ENCODE measurements around the gene EDDM13.

Gene EDDM13

DNA sequence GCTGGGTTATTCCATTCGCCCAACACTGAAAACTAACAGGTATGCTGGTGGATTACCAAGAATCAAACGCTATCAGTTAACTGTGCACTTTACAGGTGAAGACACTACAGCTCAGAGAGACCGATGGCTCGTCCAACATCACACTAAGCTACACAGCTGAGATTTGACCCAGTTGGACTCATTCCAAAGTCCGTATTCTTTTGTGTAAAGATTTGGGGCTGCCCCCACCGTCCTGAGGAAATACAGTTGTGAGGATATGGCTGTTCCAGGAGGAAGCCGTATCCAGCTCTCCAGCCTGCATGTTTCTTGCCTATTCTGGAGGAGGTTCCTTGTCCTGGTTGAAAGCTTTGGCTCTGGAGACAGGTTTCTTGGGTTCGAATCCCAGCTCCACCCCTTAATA lies 37.9 kb downstream of the EDDM13 start:
- Histone ChIP-seq H3K79me2 (ENCODE audit: insufficient read depth, low read length) (0 out of 2 replicates have a peak, but pooled peaks cover 7% of the 10 kb centered on the region), H2AFZ (ENCODE audit: low read length) (no peak overlapping the region), H4K20me1 (ENCODE audit: insufficient read depth, low read length, poor library complexity, severe bottlenecking) (no peaks in the 10 kb centered on the region), H3K4me3 (ENCODE audit: low read length, poor library complexity, severe bottlenecking) (no peak overlapping the region), H3K9ac (ENCODE audit: low read depth, low read length, poor library complexity, severe bottlenecking) (no peak overlapping the region), H3K9me3 (ENCODE audit: insufficient read depth, low read depth, low read length) (no peaks in the 10 kb centered on the region), H3K27me3 (ENCODE audit: insufficient read depth, low read length, poor library complexity, severe bottlenecking) (no peaks in the 10 kb centered on the region), H3K36me3 (ENCODE audit: insufficient read depth, low read length) (no peaks in the 10 kb centered on the region), H3F3A (ENCODE audit: low read depth) (no peaks in the 10 kb centered on the region), H3K4me2 (ENCODE audit: low read depth, low read length, poor library complexity, severe bottlenecking) (no peak overlapping the region), H3K9me2 (replicated peaks; ENCODE audit: low read depth, low read length) (no peaks in the 10 kb centered on the region), H3K4me1 (ENCODE audit: insufficient read depth, low read length, poor library complexity, severe bottlenecking) (peaks cover 27% of the 10 kb centered on the region)
- no peak for TF ChIP-seq EZH2phosphoT487 (IDR thresholded peaks at IDR 0.05; ENCODE audit: borderline replicate concordance)
- TF ChIP-seq, protein P1, sequence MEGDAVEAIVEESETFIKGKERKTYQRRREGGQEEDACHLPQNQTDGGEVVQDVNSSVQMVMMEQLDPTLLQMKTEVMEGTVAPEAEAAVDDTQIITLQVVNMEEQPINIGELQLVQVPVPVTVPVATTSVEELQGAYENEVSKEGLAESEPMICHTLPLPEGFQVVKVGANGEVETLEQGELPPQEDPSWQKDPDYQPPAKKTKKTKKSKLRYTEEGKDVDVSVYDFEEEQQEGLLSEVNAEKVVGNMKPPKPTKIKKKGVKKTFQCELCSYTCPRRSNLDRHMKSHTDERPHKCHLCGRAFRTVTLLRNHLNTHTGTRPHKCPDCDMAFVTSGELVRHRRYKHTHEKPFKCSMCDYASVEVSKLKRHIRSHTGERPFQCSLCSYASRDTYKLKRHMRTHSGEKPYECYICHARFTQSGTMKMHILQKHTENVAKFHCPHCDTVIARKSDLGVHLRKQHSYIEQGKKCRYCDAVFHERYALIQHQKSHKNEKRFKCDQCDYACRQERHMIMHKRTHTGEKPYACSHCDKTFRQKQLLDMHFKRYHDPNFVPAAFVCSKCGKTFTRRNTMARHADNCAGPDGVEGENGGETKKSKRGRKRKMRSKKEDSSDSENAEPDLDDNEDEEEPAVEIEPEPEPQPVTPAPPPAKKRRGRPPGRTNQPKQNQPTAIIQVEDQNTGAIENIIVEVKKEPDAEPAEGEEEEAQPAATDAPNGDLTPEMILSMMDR (conservative IDR thresholded peaks at IDR 0.05; ENCODE audit: low read length): no peak

DNA sequence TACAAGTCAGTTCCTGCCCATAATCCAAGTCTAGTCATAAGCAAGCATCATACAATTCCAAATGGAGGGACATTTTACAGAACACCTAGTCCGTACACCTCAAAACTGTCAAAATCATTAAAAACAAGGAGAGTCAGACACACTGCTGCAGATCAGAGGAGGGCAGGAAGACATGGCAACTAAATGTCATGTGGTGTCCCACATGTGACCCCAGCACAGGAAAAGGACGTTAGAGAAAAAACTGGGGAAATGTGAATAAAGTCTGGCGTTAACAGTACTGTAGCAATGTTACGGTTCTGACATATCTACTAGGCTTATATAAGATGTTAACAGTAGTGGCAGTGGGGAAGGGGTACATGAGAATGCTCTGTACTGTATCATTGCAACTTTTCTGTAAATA lies 39.8 kb downstream of the EDDM13 start:
- TF ChIP-seq EZH2phosphoT487 (IDR thresholded peaks at IDR 0.05; ENCODE audit: borderline replicate concordance): no peak
- TF ChIP-seq, protein P1 (conservative IDR thresholded peaks at IDR 0.05; ENCODE audit: low read length): no peak
- Histone ChIP-seq H2AFZ (ENCODE audit: low read length) (peak overlapping the region; percentile 14; the same call in 1 of the 2 replicates), H3F3A (ENCODE audit: low read depth) (no peaks in the 10 kb centered on the region), H3K36me3 (ENCODE audit: insufficient read depth, low read length) (no peaks in the 10 kb centered on the region), H4K20me1 (ENCODE audit: insufficient read depth, low read length, poor library complexity, severe bottlenecking) (no peaks in the 10 kb centered on the region), H3K9ac (ENCODE audit: low read depth, low read length, poor library complexity, severe bottlenecking) (peak overlapping the region; percentile 80), H3K4me2 (ENCODE audit: low read depth, low read length, poor library complexity, severe bottlenecking) (peak overlapping the region; percentile 91), H3K4me1 (ENCODE audit: insufficient read depth, low read length, poor library complexity, severe bottlenecking) (peaks cover 29% of the 10 kb centered on the region), H3K79me2 (ENCODE audit: insufficient read depth, low read length) (0 out of 2 replicates have a peak, but pooled peaks cover 7% of the 10 kb centered on the region), H3K9me3 (ENCODE audit: insufficient read depth, low read depth, low read length) (no peaks in the 10 kb centered on the region), H3K4me3 (ENCODE audit: low read length, poor library complexity, severe bottlenecking) (peak overlapping the region; percentile 86), H3K27me3 (ENCODE audit: insufficient read depth, low read length, poor library complexity, severe bottlenecking) (no peaks in the 10 kb centered on the region), H3K9me2 (replicated peaks; ENCODE audit: low read depth, low read length) (no peaks in the 10 kb centered on the region)

DNA sequence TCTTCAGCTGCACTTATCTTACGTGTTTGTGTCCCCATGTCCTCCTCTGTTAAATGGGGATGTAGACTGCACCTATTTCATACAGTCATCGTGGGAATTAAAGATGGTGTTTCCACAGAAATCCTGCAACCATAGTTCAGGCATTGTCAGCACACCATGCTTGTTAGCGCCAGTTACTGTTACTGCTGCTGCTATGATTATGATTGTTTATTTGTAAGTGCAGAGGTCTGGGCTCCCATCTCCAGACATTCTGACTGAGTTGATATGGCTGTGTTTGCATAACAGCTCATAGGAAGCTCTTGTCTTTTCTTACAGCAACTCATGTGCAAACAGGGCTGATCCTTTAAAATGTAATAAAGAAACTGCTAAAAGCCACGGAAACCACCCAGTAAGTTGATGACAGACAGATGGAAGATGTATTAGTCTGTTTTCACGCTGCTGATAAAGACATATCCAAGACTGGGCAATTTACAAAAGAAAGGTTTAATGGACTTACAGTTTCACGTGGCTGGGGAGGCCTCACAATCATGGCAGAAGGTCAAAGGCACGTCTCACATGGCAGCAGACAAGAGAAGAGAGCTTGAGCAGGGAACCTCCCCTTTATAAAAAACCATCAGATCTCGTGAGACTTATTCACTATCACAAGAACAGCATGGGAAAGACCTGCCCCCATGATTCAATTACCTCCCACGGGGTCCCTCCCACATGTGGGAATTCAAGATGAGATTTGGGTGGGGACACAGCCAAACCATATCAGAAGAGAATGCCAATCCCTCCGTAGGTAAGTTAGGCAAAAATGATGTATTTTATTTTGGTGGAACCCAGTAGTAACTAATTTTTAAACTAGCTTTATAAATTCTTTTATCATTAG lies 40.5 kb downstream of the EDDM13 start:
- H3K4me1 ChIP-seq (ENCODE audit: insufficient read depth, low read length, poor library complexity, severe bottlenecking): peaks cover 29% of the 10 kb centered on the region
- H2AFZ ChIP-seq (ENCODE audit: low read length): peak overlapping the region; percentile 14; the same call in 1 of the 2 replicates
- no peaks in the 10 kb centered on the region for H3K9me3 ChIP-seq (ENCODE audit: insufficient read depth, low read depth, low read length)
- H3K79me2 ChIP-seq (ENCODE audit: insufficient read depth, low read length): 0 out of 2 replicates have a peak, but pooled peaks cover 7% of the 10 kb centered on the region
- peak overlapping the region; percentile 80 for H3K9ac ChIP-seq (ENCODE audit: low read depth, low read length, poor library complexity, severe bottlenecking)
- TF ChIP-seq, protein P1 (conservative IDR thresholded peaks at IDR 0.05; ENCODE audit: low read length): no peak
- no peak for TF ChIP-seq EZH2phosphoT487 (IDR thresholded peaks at IDR 0.05; ENCODE audit: borderline replicate concordance)
- no peaks in the 10 kb centered on the region for H4K20me1 ChIP-seq (ENCODE audit: insufficient read depth, low read length, poor library complexity, severe bottlenecking)
- no peaks in the 10 kb centered on the region for H3K27me3 ChIP-seq (ENCODE audit: insufficient read depth, low read length, poor library complexity, severe bottlenecking)
- no peaks in the 10 kb centered on the region for H3K36me3 ChIP-seq (ENCODE audit: insufficient read depth, low read length)
- peak overlapping the region; percentile 86 for H3K4me3 ChIP-seq (ENCODE audit: low read length, poor library complexity, severe bottlenecking)
- peak overlapping the region; percentile 91 for H3K4me2 ChIP-seq (ENCODE audit: low read depth, low read length, poor library complexity, severe bottlenecking)
- H3K9me2 ChIP-seq (replicated peaks; ENCODE audit: low read depth, low read length): no peaks in the 10 kb centered on the region
- H3F3A ChIP-seq (ENCODE audit: low read depth): no peaks in the 10 kb centered on the region
